ENCODE measurements around the gene PRKAG3.

DNA sequence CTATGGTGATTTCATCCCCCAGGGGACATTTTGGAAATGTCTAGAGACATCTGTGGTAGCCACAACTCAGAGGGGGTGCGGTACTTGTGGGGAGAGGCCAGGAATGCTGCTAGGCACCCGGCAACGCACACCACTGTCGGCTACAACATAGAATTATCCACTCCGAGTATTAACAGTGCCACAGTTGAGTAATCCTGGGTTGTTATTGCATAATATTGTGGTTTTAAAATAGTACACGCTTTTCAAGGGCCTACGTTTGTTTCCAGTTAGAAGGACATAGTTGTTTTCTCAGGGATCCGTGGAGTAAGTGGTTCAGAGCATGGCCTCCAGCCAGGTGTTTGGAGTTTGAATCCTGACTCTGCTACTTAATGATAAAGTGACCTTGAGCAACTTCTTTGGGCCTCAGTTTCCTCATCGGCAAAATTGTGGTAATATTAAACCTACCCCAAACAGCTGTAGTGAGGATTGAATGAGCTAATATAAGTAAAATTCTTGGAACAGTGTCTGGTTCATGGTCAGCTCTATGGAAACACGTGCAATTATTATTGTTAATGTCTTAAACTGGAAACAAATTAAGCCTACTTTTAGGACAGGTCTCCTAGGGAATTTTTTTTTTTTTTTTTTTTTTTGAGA lies 25.1 kb downstream of the PRKAG3 start:
- TF ChIP-seq CTCF (IDR thresholded peaks at IDR 0.05; ENCODE audit: borderline replicate concordance, extremely low read depth, low read length, poor library complexity, severe bottlenecking) (no peak), EZH2 (IDR thresholded peaks at IDR 0.05; ENCODE audit: borderline replicate concordance, low read depth, low read length, severe bottlenecking) (no peak)
